PFSK-1 (cell line): ENCODE data around the gene ELANE.

Experiments
- FOXP2 ChIP-seq: optimal IDR thresholded peaks from 2 replicates; pipeline ENCODE3; 2011; ENCODE audit warnings: borderline replicate concordance, control low read depth, inconsistent platforms; ENCODE audit not compliant: insufficient read depth; ENCODE audit errors: extremely low read length, extremely low read depth
- POLR2AphosphoS5 ChIP-seq: IDR thresholded peaks from 2 replicates; pipeline ENCODE4 v1.6.1; 2012; ENCODE audit warnings: low read depth, mild to moderate bottlenecking, control low read depth, low read length, moderate library complexity
- SIN3A ChIP-seq: IDR thresholded peaks from 2 replicates; pipeline ENCODE4 v1.6.1; 2012; ENCODE audit warnings: mild to moderate bottlenecking, low read length, moderate library complexity, borderline replicate concordance; ENCODE audit not compliant: insufficient read depth
- TAF1 ChIP-seq: IDR thresholded peaks from 2 replicates; pipeline ENCODE4 v1.6.1; 2012; ENCODE audit warnings: low read length, control low read depth, borderline replicate concordance; ENCODE audit not compliant: insufficient read depth
- TF ChIP-seq, protein P1 (sequence below), 2 experiments: IDR thresholded peaks; 2 replicates each; pipeline versions ENCODE4 v1.6.1 to v1.8.0; 2011 to 2012; ENCODE audit warnings: low read depth in 2 of 2, low read length in 2 of 2, control low read depth in 1 of 2, inconsistent platforms in 1 of 2, mild to moderate bottlenecking in 1 of 2, moderate library complexity in 1 of 2; ENCODE audit not compliant: insufficient read depth in 1 of 2

Gene ELANE

DNA sequence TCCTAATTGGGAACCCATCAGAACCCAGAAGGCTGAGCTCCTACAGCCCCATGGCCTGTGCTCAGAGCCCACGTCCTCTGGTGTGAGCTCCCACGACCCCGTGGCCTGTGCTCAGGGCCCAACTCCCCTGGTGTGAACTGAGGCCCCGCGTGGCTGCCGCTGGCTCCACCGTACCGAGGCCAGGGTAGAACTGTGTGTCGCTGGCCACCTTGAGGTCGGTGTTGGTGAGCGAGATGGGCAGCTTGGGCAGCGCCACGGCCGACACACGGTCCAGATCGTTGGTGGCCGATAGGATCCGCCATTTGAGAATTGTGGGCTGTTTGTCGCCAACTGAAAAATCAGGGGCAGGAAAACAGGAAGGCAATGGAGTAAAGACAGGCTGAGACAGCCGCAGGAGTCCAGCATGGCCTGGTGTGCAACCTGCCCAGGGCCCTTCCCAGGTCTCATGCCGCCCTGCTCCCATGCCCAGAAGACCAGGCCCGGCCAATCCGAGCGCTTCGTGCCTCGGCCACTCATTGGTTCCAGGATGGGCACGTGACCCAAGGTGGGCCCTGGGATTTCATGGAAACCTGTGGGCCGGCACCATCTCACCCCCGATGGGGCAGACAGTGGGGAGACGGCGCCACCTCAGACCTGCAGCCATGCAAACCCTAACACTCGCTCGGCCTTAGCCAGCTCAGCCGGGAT lies 29.4 kb downstream of the ELANE start:
- TF ChIP-seq TAF1: no peak
- no peak for TF ChIP-seq FOXP2
- TF ChIP-seq POLR2AphosphoS5: no peak
- TF ChIP-seq, protein P1, sequence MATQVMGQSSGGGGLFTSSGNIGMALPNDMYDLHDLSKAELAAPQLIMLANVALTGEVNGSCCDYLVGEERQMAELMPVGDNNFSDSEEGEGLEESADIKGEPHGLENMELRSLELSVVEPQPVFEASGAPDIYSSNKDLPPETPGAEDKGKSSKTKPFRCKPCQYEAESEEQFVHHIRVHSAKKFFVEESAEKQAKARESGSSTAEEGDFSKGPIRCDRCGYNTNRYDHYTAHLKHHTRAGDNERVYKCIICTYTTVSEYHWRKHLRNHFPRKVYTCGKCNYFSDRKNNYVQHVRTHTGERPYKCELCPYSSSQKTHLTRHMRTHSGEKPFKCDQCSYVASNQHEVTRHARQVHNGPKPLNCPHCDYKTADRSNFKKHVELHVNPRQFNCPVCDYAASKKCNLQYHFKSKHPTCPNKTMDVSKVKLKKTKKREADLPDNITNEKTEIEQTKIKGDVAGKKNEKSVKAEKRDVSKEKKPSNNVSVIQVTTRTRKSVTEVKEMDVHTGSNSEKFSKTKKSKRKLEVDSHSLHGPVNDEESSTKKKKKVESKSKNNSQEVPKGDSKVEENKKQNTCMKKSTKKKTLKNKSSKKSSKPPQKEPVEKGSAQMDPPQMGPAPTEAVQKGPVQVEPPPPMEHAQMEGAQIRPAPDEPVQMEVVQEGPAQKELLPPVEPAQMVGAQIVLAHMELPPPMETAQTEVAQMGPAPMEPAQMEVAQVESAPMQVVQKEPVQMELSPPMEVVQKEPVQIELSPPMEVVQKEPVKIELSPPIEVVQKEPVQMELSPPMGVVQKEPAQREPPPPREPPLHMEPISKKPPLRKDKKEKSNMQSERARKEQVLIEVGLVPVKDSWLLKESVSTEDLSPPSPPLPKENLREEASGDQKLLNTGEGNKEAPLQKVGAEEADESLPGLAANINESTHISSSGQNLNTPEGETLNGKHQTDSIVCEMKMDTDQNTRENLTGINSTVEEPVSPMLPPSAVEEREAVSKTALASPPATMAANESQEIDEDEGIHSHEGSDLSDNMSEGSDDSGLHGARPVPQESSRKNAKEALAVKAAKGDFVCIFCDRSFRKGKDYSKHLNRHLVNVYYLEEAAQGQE (IDR thresholded peaks at IDR 0.05; ENCODE audit: insufficient read depth in 1 of 2, low read depth in 2 of 2, low read length in 2 of 2): no peak
- no peak for TF ChIP-seq SIN3A

DNA sequence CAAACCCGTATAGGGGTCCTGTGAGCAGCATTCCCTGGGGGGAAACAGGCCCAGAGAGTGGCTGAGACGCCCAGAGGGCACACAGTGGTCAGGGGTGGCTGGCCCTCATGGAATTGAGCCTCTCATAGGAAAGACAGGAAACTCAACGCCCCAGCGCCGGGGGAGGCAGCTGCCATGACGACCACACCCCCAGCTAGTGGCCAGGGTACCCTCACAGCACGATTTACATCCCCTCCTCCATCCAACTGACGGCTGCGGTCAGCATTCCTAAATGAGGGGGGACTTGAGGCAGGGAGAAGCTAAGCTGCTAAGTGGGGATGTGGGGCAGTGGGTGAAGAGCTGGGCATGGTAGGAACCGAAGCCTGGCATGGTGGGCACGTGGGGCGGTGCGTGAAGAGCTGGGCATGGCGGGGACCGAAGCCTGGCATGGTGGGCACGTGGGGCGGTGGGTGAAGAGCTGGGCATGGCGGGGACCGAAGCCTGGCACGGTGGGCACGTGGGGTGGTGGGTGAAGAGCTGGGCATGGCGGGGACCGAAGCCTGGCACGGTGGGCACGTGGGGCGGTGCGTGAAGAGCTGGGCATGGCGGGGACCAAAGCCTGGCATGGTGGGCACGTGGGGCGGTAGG lies 30.9 kb downstream of the ELANE start:
- TF ChIP-seq POLR2AphosphoS5 (no peak), FOXP2 (no peak), SIN3A (no peak), TAF1 (no peak)
- TF ChIP-seq, protein P1 (IDR thresholded peaks at IDR 0.05; ENCODE audit: insufficient read depth in 1 of 2, low read depth in 2 of 2, low read length in 2 of 2): no peak

DNA sequence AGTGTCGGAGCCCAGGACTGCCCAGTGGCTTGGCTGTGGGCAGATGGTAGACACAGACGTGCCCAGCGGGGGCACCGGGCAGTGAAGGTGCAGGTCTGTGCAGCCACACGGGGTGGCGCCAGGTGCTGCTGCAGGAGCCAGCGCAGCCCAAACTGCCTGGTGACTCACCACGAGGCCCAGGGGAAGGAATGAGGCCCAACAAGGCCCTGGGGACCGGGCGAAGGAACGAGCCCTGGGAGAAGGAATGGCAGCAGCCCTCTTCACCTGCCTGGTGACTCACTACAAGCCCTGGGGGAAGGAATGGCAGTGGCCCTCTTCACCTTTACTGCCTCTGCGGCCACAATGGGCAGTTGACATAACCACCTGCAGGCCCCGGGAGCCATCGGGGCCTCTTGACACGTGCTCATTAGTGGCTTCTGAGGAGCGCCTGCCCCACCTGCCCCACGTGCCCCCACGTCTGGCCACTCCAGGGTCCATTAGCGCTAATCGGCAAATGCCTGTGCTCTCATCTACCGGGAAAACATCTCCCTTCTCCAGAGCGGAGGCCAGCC lies 31.6 kb downstream of the ELANE start:
- TF ChIP-seq POLR2AphosphoS5 (no peak), TAF1 (no peak), SIN3A (no peak), FOXP2 (no peak)
- TF ChIP-seq, protein P1 (IDR thresholded peaks at IDR 0.05; ENCODE audit: insufficient read depth in 1 of 2, low read depth in 2 of 2, low read length in 2 of 2): no peak

DNA sequence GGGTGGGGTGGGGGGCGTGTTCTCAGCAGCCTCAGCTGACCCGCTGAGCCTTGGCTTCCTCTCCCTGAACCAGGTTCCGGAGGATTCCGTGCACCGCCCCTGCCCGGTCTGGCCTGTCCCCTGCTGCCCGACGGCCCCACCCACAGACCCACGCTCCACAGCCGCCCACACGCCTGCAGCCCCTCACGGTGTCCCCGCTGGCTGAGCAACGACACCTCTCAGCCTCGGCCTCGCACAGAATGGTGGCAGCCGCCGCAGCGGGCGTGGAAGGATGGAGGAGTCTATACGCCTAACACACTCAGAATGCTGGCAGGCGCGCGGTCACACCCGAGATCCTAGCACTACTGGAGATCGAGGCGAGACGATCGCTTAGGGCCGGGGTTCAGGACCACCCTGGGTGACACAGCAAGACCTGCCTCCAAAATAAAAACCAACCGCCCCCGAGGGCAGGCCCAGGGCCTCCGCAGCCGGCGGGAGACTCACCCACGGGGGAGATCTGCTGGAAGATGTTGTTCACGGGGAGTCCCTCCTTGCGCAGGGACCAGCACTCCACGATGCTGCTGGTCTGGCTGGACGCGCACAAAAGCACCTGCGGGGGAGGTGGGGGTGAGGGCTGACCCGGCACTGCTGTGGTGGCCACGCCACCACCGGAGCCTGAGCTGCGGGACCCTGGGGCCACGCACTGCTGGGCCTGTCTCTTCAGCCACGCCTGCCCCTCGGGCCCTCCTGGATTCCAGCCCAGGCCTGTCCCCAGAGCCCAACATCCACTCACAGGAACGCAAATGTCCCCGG lies 32.5 kb downstream of the ELANE start:
- TF ChIP-seq SIN3A: no peak
- TF ChIP-seq, protein P1 (IDR thresholded peaks at IDR 0.05; ENCODE audit: insufficient read depth in 1 of 2, low read depth in 2 of 2, low read length in 2 of 2): no peak
- no peak for TF ChIP-seq POLR2AphosphoS5
- TF ChIP-seq TAF1: no peak
- no peak for TF ChIP-seq FOXP2
